Adrenal gland (tissue), 5 donors: Measurements from ENCODE around the gene CASS4.

Experiments
- POLR2A ChIP-seq, 2 donors: fragments of 450-650 bp; IDR thresholded peaks; one replicate each; pipeline ENCODE4 v1.6.1; 2017; ENCODE audit warnings: antibody characterized with exemption in 2 of 2, mild to moderate bottlenecking in 2 of 2, moderate library complexity in 1 of 2
- TF ChIP-seq, protein P1 (sequence below), 6 experiments: fragments of 450-650 bp in 4 of 6; fragments of 200-600 bp in 2 of 6; sonication (generic) in 1 of 6; IDR thresholded peaks; 1 replicate in 5 of 6; 2 replicates in 1 of 6; pipeline versions ENCODE4 v1.5.1 to v1.8.0; 2016 to 2021; ENCODE audit warnings: antibody characterized with exemption in 6 of 6, mild to moderate bottlenecking in 2 of 6, moderate library complexity in 1 of 6
- donor health status: DM: no; HTN: no; CAD: no.

DNA sequence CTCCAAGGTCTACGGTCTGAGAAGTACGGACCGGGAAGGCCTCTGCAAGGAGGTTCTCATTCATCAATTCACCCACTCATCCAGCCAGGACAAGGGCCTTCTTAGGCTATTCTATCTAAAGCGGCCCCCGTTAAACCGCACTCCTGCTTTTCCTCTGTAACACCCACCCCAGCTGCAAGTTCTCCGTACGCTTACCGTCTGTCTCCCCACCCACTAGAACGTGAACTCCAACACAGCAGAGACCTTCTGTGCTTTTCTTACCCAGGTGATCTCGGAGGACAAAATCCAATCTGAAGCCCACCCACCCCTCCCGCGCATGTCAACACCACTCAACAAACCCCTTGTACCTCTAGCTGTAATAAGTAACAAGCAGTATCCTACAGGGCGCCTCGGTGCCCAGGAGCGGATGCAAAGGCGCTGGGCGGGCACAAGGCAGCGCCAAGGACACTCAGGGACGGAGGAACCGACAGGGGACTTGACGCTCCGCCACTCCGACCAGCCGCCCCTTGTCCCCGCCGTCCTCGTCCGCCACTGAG lies 20.4 kb upstream of the CASS4 start:
- TF ChIP-seq, protein P1, sequence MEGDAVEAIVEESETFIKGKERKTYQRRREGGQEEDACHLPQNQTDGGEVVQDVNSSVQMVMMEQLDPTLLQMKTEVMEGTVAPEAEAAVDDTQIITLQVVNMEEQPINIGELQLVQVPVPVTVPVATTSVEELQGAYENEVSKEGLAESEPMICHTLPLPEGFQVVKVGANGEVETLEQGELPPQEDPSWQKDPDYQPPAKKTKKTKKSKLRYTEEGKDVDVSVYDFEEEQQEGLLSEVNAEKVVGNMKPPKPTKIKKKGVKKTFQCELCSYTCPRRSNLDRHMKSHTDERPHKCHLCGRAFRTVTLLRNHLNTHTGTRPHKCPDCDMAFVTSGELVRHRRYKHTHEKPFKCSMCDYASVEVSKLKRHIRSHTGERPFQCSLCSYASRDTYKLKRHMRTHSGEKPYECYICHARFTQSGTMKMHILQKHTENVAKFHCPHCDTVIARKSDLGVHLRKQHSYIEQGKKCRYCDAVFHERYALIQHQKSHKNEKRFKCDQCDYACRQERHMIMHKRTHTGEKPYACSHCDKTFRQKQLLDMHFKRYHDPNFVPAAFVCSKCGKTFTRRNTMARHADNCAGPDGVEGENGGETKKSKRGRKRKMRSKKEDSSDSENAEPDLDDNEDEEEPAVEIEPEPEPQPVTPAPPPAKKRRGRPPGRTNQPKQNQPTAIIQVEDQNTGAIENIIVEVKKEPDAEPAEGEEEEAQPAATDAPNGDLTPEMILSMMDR (IDR thresholded peaks at IDR 0.05), result no peak
- no peak for TF ChIP-seq POLR2A (IDR thresholded peaks at IDR 0.05)
